ENCODE measurements around the gene BMP6. TPM values are rescaled to one million over a fixed set of nuclear protein-coding genes. Genes with fewer than 3 reads are reported as not detected.
"Not testable (repeated sequence)": the region's sequence is repeated elsewhere in the genome, so short reads cannot be mapped to it uniquely, and the experiment has no call there.

The BMP6 gene
- total RNA-seq, 1 donor from 2014 or later: 2.6 TPM

DNA sequence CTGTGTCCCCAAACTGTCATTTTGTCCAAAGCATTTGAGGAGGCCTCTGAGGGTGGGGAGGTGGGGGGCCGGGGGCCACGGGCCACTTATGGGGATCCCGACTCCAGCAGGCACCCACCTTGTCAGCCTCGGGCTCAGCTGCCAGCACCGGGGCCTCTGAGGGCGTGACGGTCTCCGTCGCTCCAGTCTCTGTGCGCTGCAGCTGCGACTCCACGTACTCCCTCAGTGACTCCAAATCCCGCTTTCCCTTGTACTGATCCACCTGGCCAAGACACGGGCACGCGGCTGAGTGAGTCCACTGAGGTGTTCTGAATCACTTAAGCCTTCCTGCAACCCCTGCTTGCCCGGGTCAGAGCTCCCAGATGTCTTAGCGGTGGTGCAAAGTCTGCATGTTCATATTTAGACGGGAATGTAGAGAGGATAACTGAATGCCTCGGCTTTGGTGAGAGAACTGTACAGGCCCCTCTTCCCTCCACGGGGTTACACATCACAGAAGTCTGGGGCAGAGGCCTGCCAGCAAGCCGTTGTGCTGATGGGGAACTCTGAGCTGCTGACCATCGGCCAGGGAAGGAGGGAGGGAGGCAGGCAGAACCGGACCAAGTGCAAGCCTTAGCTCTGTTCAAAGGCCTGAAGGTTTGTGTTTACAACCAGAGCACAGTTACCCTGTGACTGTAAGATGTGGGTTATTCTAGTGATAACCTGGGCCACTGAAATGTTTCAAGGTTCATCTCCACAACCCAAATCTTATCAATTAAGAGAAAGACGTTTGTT, 162.9 kb downstream of the BMP6 start:
- intact Hi-C loops (cut with DNase I): no loop called here
- ATAC-seq (ENCODE audit: poor library complexity) (no peak), DNase-seq (no peak)

DNA sequence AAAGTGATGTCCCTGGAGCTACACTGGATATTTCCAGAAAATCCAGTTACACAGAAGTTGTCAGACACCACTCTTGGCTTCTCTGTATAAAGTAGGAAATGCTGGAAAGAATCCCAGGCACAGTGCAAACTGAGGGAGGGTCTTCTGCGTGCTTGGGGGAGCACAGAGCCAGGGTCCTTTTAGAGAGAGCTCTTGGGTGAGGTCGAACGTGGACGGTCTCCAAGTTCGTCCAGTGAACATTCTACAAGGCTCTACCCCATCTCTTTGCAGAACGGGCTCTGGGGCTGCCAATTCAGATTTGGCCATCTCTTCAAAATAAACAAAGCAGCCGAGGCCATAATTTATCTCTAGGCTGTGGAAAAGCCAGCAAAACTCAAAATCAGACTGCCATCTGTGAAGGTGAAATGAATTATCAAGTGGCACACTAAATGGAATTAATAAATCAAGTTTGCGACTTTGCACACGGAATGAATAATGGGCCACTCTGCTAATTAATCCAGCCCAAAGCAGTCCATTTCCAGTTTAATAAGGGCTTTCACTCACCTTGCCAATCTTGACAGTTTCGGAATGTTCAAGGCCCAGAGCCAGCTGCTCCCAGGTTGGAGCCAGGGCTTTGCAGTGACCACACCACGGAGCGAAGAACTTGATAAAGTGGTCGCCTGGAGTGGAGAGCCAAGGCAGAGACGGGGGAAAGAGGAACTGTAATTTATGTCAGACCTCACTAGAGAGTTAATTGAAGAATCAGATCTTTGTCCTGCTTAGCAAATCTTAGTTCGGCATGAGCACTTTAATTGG, 165.4 kb downstream of the BMP6 start:
- DNase-seq (no peak), ATAC-seq (ENCODE audit: poor library complexity) (peak; percentile 79)
- intact Hi-C loops (cut with DNase I): no loop called here

DNA sequence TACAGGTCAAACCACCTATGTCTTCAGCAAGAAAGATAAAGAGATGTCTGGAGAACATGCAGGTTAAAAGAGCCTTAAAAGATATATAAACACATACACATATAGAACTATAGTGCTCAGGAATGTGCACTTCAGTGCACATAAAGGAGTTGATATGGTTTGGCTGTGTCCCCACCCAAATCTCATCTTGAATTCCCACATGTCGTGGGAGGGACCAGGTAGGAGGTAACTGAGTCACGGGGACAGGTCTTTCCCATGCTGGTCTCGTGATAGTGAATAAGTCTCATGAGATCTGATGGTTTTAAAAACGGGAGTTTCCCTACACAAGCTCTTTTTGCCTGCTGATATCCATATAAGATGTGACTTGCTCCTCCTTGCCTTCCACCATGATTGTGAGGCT, 166.5 kb downstream of the BMP6 start:
- ATAC-seq (ENCODE audit: poor library complexity); intact Hi-C loops (cut with DNase I); DNase-seq: not testable (repeated sequence)

DNA sequence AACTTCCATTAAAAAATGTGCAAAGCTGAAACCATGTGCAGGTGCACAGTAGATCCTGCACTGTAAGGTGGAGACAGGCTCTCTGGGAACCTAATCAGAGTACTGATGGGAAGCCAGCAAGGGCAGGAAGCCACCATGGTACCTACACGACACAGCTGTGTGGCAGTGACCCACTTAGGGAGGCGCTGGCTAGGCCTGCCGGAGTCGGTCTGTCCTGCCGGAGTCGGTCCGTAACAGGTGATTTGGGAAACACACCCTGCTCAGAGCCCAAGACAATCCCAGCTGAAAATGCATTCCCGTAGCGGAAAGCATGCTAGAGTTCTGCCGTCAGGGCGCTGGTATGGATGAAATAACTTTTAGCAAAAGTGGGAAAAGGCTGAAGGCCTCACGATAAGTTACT, 167.4 kb downstream of the BMP6 start:
- intact Hi-C loops (cut with DNase I): no loop called here
- DNase-seq: no peak
- no peak for ATAC-seq (ENCODE audit: poor library complexity)

DNA sequence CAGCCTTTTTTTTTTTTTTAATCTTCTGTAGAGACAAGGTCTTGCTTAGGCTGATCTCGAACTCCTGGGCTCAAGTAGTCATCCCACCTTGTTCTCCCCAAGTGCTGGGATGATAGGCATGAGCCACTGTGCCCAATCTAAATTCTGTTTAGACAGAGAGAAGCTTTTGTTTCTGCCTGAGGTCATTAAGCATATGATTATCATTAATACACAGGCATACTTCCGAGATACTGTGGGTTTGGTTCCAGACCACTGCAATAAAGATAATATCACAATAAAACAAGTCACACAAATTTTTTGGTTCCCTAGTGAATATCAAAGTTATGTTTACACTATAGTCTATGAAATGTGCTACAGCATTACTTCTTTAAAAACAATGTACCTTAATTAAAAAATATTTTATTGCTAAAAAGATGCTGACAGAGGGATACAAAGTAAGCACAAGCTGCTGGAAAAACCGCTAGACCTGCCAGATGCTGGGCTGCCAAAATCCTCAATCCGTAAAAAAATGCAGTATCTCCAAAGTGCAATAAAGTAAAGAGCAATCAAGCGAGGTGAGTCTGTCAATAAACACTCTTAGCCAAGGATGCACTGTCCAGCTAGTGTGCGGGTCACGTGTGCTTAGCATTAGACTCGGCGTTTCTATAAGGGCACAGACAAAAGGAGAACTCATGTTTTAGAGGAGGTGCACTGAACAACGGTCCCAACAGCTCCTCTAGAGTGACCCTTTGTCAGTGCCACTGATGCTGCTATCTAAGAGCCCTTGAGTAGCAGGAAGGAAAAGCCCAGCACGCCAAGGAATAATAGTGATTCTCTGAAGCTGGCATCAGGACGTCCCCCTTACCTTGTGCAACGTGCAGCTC, 168.6 kb downstream of the BMP6 start:
- DNase-seq (no peak), ATAC-seq (ENCODE audit: poor library complexity) (no peak)
- intact Hi-C loops (cut with DNase I): no loop called here

DNA sequence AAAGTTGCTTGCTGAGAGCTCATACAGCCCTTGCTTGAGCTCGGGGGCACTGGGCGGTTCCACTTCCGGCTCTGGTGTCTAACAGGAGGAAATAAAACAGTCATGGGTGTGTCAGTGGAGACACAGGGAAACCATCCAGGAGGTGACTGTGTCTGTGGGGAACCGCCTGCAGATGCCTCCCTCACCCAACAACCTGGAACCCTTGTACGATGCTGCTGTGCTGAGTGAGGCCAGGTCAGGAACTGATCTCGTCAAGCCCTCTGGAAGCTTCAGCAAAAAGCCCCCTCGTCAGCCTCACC, 169.2 kb downstream of the BMP6 start:
- ATAC-seq (ENCODE audit: poor library complexity): no peak
- no peak for DNase-seq
- intact Hi-C loops (cut with DNase I): no loop called here

DNA sequence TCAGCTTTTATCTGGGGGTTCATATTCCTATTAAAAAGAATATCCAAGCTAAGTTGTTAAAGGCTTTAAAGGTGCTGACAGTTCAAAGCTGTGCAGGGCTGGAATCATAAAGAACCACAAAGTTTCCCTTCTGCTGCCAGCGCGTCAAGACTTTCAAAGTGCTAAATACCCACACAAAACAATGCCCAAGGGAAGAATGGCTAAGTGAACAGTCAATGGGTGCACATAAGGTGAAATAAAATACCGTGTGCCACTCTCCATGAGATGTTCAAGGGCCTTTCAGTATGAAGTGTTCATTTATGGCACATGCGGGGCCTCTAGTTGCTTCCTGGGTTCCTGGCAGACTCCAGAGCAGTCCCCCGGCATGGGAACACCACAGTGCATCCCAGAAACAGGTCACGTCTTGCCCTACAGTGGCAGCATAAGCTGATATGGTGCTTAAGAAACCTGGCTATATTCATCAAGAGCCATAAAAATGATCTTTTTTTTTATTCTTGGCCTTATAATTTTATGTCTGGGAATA, 170.6 kb downstream of the BMP6 start:
- ATAC-seq (ENCODE audit: poor library complexity) (peak; percentile 53), DNase-seq (no peak)
- intact Hi-C loops (cut with DNase I): no loop called here

DNA sequence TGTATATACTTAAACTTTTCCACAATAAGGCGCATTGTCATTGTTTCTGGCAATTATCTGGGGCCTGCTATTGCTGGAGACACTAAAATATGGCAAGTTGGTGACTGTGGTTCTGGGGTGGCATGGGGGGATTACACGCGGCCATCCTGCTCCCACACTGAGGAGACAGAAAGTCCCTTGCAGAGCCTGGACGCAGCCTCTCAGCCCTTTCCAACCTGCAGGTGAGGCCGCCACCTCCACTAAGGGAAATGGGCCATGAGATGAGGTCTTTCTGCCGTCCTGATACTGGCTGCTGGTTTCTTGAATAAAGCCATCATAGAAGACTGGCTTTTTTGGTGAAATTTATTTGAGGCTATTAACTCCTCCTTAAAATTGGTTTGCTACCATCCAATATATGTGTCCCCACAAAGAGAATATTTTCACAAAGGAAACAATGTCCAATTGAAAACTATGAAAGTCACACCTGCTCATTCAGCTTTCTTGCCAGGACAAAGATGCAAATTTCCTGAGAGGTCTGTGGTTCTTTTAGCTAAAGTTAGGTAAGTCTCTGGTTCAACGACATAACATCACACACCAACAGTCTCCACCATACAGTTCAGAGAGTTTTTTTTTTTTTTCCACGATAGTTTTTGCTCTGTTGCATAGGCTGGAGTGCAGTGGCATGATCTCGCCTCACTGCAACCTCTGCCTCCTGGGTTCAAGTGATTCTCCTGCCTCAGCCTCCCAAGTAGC, 171.7 kb downstream of the BMP6 start:
- DNase-seq: no peak
- ATAC-seq (ENCODE audit: poor library complexity): no peak

DNA sequence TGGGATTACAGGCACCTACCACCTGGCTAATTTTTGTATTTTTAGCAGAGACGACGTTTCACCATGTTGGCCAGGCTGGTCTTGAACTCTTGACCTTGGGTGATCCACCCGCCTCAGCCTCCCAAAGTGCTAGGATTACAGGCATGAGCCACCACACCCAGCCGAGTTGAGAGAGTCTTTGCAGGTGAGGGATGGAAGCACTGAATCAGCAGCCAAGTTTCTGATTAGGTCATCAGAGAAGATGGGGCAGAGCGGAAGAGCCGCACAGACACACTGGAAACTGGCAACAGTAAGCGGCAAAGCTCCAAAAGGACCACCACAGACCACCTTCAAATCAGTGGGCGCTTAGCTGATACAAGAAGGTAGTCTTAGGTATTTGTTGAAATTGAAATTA, 172.3 kb downstream of the BMP6 start:
- ATAC-seq (ENCODE audit: poor library complexity); intact Hi-C loops (cut with DNase I); DNase-seq: not testable (repeated sequence)

More for the DNA sequence above, 171.7 kb downstream of the BMP6 start:
- intact Hi-C loops (cut with DNase I): no loop called here

DNA sequence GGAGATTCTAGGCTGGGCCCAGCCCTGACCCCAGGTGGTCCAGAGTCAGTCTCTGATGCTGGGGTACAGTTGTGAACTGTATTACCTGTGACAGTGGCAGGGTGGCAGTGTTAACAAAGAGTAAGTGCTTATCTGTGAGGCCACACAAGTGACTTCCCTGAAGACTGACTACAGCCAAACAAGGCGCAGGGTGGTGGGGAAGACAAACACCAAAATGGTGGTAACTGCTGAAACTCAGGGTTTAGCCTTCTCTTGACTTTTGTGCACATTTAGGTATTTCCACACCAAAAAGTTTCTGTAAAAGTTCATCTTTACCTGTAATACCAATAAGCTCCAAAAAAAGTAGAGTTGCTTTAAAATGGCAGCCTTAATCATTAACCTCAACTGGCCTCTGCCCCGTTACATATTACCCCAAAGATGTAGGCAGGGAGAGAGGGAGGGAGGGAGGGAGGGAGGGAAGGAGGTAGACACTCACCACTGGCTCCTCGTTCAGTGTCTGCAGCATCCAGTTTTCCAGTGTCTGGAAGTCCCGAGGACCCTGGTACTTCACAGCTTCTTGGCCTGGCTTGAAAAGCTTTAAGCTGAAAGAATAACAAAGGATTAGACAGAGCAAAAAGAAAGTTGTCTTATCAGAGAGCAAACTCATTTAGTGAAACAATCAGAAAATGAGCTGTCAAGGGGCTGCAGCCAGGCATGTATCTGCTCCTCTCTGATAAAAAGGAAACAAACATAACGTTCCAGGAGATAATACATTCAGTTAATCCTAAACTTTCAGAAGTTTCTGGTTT, 173.4 kb downstream of the BMP6 start:
- no peak for ATAC-seq (ENCODE audit: poor library complexity)
- intact Hi-C loops (cut with DNase I): no loop called here
- DNase-seq: no peak

DNA sequence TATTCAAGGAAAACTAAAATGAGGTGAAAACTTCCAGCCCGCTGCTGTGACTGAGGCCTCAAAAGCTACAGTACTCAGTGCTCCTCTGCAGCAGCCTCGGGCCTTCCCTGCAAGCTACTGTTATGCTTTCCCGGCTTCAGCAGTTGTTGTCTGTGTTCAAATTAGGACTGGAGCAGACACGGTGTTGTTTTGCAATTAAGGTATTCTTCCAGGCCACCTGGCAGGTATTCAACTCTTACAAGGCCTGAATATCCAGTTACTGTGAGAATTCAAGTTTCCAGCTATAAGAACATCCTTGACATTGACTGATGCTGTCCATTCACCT, 174.0 kb downstream of the BMP6 start:
- ATAC-seq (ENCODE audit: poor library complexity) (no peak), DNase-seq (no peak)
- intact Hi-C loops (cut with DNase I): no loop called here

DNA sequence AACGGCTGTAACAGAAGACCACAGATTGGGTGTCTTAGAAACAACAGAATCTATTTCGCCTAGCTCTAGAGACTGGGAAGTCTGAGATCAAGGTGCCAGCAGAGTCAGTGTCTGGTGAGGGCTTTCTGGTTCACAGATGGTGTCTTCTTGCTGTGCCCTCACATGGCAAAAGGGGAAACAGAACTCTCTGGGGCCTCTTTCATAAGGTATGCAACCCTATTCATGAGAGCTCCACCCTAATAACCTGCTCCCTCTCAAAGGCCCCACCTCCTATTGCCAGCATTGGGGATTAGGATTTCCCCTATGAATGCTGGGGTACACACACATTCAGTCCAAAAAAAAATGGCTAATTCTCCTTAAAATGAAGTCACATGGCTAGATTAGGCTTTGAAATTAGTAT, 174.7 kb downstream of the BMP6 start:
- intact Hi-C loops (cut with DNase I): no loop called here
- ATAC-seq (ENCODE audit: poor library complexity) (no peak), DNase-seq (no peak)

DNA sequence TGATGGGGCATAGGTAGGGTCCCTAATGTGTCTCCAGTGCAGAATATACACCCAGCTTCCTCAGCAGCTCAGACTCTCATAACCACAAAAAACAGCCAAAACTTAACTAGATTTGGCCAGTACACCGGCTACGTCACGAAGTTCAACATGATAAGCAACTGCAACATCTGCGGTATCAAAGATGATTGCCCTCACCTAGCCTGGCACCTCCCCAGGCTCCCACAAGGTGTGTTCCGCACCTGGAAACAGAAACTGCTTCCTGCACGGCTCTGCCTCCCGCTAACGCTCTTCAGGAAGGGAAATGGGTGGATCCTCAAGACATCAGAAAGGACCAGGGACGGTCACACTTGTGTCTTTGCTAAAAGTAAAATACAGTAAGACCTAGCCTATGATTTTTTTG, 175.2 kb downstream of the BMP6 start:
- ATAC-seq (ENCODE audit: poor library complexity) (no peak), DNase-seq (no peak)
- intact Hi-C loops (cut with DNase I): no loop called here

DNA sequence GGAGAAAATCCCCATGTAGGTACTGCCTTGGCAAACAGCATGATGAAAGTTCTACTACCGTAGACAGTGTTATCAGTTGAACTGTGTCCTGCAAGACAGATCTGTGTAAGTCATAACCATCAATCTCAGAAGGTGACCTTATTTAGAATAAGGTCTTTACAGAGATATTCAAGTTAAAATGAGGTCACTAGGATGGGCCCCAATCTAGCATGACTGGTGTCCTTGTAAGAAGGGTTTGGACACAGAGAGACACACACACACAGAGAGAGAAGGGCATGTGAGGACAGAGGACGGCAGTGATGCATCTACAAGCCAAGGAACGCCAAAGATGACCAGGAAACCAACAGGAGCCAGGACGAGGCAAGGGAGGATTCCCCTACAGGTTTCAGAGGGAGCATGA, 175.9 kb downstream of the BMP6 start:
- intact Hi-C loops (cut with DNase I): no loop called here
- ATAC-seq (ENCODE audit: poor library complexity): no peak

DNA sequence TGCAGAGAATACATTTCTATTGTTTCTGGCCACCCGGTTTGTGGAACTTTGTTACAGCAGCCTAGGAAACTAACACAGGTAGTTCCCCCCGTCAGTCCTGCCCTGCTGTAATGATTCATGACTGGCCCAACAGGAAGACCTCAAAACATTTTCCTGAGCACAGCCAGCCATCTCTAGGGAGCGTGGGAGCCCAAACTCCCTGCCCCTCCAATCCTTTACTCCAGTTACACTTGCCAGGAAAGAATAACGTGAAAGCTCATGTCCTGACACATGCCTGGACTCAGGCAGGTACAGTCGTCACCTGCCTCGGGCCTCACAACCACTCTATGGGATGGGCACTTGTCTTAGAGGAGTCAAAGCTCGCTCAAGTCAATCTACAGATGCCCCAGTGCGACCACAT, 176.3 kb downstream of the BMP6 start:
- intact Hi-C loops (cut with DNase I): no loop called here
- DNase-seq: no peak
- no peak for ATAC-seq (ENCODE audit: poor library complexity)

More for the DNA sequence above, 175.9 kb downstream of the BMP6 start:
- DNase-seq: no peak

DNA sequence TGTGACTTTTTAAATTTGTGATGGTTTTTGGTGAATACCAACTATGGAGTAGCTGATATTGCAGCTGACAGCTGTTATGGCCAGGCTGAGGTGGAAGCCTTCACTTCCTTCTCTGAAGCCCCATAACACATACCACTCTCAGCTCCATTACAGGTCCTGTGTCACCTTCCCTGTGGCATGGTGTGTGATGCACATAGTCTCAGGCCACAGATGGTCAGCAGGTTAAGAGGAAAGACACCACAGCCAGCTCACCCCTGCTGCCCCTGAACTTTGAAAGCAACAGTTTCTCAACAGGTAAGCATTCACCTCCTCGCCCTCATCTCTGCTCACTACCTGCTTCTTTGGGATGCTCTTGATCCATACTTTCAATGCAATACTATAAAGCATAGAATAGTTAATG, 177.0 kb downstream of the BMP6 start:
- no peak for ATAC-seq (ENCODE audit: poor library complexity)
- intact Hi-C loops (cut with DNase I): no loop called here
- DNase-seq: no peak

DNA sequence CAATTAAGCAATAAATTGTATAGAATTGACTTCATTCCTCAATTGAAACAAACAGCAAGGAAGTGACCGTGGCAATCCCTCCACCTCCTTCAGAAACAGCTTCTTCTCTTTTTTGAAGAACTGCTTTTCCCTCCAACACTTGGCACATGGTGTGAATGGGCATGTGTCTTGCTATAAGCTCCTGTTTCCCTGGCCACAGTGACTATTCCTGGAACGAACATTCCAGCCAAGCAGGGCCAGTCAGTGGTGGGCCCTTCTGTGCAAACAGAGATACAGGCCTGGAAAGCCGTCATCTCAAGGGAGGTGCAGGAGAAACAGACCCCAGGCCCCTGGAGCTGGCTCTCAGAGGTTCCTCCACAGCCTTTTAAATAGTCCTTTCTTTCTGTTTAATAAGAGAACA, 177.8 kb downstream of the BMP6 start:
- ATAC-seq (ENCODE audit: poor library complexity) (peak; percentile 14), DNase-seq (no peak)
- intact Hi-C loops (cut with DNase I): no loop called here
